Osteoblast (primary cell): ENCODE results near the gene NBAS. TPM values are rescaled to one million over a fixed set of nuclear protein-coding genes. Genes with fewer than 3 reads are reported as not detected.

Experiments used
- DNase-seq: peaks from one replicate; pipeline ENCODE4 v3.0.0; 2011; ENCODE audit warnings: low spot score, mixed read lengths; ENCODE audit not compliant: insufficient read length; ENCODE audit errors: missing footprints
- H2AFZ ChIP-seq: 2 replicates; pipeline ENCODE4 v1.6.0; 2011; ENCODE audit warnings: mild to moderate bottlenecking, low read length
- H3K27ac ChIP-seq: 2 replicates; pipeline ENCODE4 v1.5.1; 2011; ENCODE audit warnings: mild to moderate bottlenecking, low read depth, low read length, moderate library complexity
- H3K27me3 ChIP-seq: 2 replicates; pipeline ENCODE4 v1.6.0; 2012; ENCODE audit warnings: mild to moderate bottlenecking, control low read depth, inconsistent platforms, low read length, moderate library complexity; ENCODE audit not compliant: insufficient read depth
- H3K36me3 ChIP-seq: 2 replicates; pipeline ENCODE4 v1.5.1; 2011; ENCODE audit warnings: mild to moderate bottlenecking, low read length, control low read depth, moderate library complexity; ENCODE audit not compliant: insufficient read depth
- H3K4me1 ChIP-seq: 2 replicates; pipeline ENCODE4 v1.5.1; 2011; ENCODE audit warnings: mild to moderate bottlenecking, low read length, control low read depth, moderate library complexity; ENCODE audit not compliant: insufficient read depth
- H3K4me2 ChIP-seq: 2 replicates; pipeline ENCODE4 v1.6.0; 2011; ENCODE audit warnings: mild to moderate bottlenecking, low read length; ENCODE audit not compliant: insufficient read depth
- H3K4me3 ChIP-seq: fragments of 200-600 bp; sonication (generic); 3 replicates; pipeline ENCODE4 v1.5.1; 2012; ENCODE audit warnings: mild to moderate bottlenecking, low read length, inconsistent platforms; ENCODE audit not compliant: insufficient read depth
- H3K79me2 ChIP-seq: 2 replicates; pipeline ENCODE4 v1.6.0; 2012; ENCODE audit warnings: mild to moderate bottlenecking, low read length, control low read depth, inconsistent platforms; ENCODE audit not compliant: insufficient read depth
- H3K9me3 ChIP-seq: 2 replicates; pipeline ENCODE4 v1.5.1; 2011; ENCODE audit warnings: low read depth, low read length, control low read depth
- H4K20me1 ChIP-seq: 2 replicates; pipeline ENCODE4 v1.6.0; 2012; ENCODE audit warnings: mild to moderate bottlenecking, low read length, control low read depth; ENCODE audit not compliant: insufficient read depth
- total RNA-seq: library from RNA; depleted of rRNA; stranded (reverse); fragments of >200 nt; gene quantifications from 2 replicates; pipeline ENCODE4 v1.2.3, GENCODE V29; 2012
- TF ChIP-seq, protein P1 (sequence below): IDR thresholded peaks from 2 replicates; pipeline ENCODE4 v1.5.1; 2011; ENCODE audit warnings: mild to moderate bottlenecking, low read depth, low read length, moderate library complexity; ENCODE audit errors: extremely low read depth

Gene NBAS
- total RNA-seq, 1 donor, result 98.1 TPM

DNA sequence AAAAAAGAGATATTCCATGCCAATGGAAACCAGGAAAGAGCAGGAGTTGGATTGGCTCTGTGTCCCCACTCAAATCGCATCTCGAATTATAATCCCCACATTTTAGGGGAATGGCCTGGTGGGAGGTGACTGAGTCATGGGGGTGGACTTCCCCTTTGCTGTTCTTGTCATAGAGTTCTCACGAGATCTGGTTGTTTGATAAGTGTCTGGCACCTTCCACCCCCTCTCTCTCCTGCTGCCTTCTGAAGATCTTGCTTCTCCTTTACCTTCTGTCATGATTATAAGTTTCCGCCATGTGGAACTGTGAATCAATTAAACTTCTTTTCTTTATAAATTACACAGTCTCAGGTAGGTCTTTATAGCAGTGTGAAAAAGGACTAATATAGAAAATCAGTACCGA lies 355.6 kb downstream of the NBAS start:
- TF ChIP-seq, protein P1, sequence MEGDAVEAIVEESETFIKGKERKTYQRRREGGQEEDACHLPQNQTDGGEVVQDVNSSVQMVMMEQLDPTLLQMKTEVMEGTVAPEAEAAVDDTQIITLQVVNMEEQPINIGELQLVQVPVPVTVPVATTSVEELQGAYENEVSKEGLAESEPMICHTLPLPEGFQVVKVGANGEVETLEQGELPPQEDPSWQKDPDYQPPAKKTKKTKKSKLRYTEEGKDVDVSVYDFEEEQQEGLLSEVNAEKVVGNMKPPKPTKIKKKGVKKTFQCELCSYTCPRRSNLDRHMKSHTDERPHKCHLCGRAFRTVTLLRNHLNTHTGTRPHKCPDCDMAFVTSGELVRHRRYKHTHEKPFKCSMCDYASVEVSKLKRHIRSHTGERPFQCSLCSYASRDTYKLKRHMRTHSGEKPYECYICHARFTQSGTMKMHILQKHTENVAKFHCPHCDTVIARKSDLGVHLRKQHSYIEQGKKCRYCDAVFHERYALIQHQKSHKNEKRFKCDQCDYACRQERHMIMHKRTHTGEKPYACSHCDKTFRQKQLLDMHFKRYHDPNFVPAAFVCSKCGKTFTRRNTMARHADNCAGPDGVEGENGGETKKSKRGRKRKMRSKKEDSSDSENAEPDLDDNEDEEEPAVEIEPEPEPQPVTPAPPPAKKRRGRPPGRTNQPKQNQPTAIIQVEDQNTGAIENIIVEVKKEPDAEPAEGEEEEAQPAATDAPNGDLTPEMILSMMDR, result no peak
- no peaks in the 10 kb centered on the region for H3K27me3 ChIP-seq
- no peak overlapping the region for H3K4me3 ChIP-seq
- H3K36me3 ChIP-seq, result no peaks in the 10 kb centered on the region
- H3K27ac ChIP-seq, result no peak overlapping the region
- H3K4me2 ChIP-seq, result no peak overlapping the region
- no peak overlapping the region for H2AFZ ChIP-seq
- H3K79me2 ChIP-seq, result no peaks in the 10 kb centered on the region
- no peaks in the 10 kb centered on the region for H4K20me1 ChIP-seq
- H3K9me3 ChIP-seq, result no peaks in the 10 kb centered on the region
- no peaks in the 10 kb centered on the region for H3K4me1 ChIP-seq
- DNase-seq, result no peak

DNA sequence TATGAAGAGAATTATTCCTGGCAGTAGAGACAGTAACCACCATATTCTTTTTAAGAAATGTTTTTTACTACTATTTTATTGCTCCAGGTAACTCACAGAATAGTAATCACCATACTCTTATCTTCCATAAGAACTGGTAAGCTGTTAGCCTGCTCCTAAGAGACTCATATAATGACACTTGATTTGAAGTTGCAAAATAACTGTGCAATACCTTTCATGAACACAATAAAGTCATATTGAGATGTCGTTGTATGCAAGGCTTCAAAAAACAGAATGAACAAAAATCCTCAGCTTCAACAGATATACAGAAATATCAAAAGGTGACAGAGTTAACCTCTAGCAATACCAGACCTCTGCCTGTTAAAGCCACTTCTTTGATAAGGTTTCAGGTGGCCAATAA lies 360.1 kb downstream of the NBAS start:
- Histone ChIP-seq H4K20me1 (no peaks in the 10 kb centered on the region), H3K4me3 (no peak overlapping the region), H3K4me1 (no peaks in the 10 kb centered on the region), H3K79me2 (no peaks in the 10 kb centered on the region), H3K4me2 (no peak overlapping the region), H2AFZ (no peak overlapping the region), H3K9me3 (no peaks in the 10 kb centered on the region), H3K36me3 (no peaks in the 10 kb centered on the region), H3K27ac (no peak overlapping the region), H3K27me3 (no peaks in the 10 kb centered on the region)
- TF ChIP-seq, protein P1, result no peak
- no peak for DNase-seq

DNA sequence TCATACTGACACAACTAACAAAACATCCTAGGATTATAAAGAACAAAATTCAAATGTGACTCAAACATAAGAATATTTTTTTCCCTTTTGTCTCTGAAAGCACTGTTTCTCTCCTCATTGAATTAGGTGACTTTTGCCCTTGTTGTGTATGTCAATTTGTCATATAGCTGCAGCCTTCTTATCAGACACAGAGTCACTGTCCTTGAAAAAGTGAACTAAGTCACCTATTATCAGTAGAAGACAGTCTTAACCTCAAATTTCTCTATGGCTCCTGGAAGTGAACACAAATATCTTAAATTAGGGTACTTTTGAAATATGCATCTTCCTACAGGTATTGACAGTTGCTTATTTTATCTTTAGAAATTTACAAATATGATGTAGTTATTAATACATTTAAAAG lies 360.6 kb downstream of the NBAS start:
- Histone ChIP-seq H3K27me3 (no peaks in the 10 kb centered on the region), H3K4me1 (no peaks in the 10 kb centered on the region), H4K20me1 (no peaks in the 10 kb centered on the region), H3K27ac (no peak overlapping the region), H3K9me3 (no peaks in the 10 kb centered on the region), H3K79me2 (no peaks in the 10 kb centered on the region), H3K4me2 (no peak overlapping the region), H3K4me3 (no peak overlapping the region), H2AFZ (no peak overlapping the region), H3K36me3 (no peaks in the 10 kb centered on the region)
- TF ChIP-seq, protein P1, result no peak
- DNase-seq, result no peak

DNA sequence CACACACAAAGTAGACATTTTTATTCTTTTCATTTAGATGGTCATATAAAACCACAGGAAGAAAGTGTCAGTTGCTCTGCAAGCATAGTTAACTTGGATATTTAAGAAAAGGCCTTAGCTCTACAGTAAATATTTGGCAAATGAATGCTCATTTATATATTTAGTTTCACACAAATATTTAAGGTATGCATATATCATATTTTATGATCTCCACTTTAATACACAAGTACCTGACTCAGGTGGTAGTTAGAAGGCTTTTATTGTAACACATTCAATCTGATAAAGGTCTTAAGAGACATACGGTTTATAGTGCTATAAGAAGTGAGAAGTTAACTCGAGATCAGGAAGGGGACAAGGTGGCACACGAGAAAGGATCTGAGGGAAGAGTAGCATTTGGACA lies 363.1 kb downstream of the NBAS start:
- Histone ChIP-seq H3K4me3 (no peak overlapping the region), H3K4me2 (no peak overlapping the region), H3K9me3 (no peaks in the 10 kb centered on the region), H3K79me2 (no peaks in the 10 kb centered on the region), H3K27me3 (no peaks in the 10 kb centered on the region), H4K20me1 (no peaks in the 10 kb centered on the region), H3K4me1 (no peaks in the 10 kb centered on the region), H3K27ac (no peak overlapping the region), H3K36me3 (no peaks in the 10 kb centered on the region), H2AFZ (no peak overlapping the region)
- no peak for DNase-seq
- TF ChIP-seq, protein P1, result no peak
